Measurements from ENCODE around the gene AGTRAP.

AGTRAP gene

GRCh38 chr1:11729498-11730428, 6.2 kb upstream of the AGTRAP start:
- DNase-seq (ENCODE audit: low read depth, low spot score) = no peak

DNA sequence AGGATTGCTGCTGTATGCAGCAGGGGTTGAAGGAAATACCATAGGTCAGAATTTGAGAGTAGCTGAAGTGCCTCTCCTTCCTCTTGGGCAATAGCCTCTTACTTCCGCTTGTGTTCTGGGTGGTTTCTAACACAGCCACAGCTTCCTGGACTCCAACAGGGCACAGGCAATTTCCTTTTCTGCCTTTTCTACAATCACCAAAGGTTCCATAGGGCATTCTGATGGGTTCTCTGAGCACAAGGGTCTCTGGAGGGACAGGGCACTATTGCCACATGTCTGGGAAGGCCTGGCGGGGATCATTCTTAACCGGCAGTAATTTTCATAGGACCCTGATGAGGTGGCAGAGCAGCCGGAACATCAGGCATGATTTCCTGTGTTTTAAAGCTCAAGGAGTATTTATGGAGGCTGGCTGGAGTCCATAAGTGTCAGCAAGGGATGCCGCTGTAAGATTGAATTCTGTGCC, 5.5 kb upstream of the AGTRAP start:
- DNase-seq (ENCODE audit: low read depth, low spot score) = peak; percentile 74
- H3K4me3 ChIP-seq (ENCODE audit: low read length) = peak overlapping the region; percentile 16; the same call in 1 of the 2 replicates

More at GRCh38 chr1:11729498-11730428, 6.2 kb upstream of the AGTRAP start:
- H3K4me3 ChIP-seq (ENCODE audit: low read length) = no peak overlapping the region

DNA sequence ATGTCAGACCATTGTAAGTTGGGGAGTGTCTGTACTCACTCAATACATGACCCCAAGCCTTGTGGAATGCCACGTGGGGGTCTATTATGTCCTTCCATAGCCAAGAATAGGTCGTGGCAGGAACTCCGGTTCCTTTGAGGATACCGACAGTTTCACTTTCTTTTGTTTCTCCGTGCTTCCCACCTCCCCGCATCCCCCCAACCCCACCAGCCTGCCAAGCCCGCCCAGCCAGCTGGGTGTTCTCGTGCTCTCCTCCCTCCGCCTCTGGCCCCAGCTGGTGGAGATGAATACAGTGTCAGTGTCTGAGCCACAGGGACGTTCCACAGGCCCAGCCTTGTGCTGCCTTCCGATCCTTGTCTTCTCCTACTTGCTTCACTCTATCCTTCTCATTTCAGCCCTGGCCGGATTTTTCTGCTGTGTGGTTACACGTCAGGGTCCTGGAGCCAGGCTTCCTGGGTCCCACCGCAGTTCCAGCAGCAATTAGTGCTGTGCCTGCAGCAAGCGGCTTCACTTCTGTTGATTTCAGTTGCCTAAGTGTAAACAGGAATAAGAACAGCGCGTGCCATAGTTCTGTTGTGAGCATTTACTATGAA, 4.1 kb upstream of the AGTRAP start:
- no peak for DNase-seq (ENCODE audit: low read depth, low spot score)
- no peak overlapping the region for H3K4me3 ChIP-seq (ENCODE audit: low read length)

DNA sequence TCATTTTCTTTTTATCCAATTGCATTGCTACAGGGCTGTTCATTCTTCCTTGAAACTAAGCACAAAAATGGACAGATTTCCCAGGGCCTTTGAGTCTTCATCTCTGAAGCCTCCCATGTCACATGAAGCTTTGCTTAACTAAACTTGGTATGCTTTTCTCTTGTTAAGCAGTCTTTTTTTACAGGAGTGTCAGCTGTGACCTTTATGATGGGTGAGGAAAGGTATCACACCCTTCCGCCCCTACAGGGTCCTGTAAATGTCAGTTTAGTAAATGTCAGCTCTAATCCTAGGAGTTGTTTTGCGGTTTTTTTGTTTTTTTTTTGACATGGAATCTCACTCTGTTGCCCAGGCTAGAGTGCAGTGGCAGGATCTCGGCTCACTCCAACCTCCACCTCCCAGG, 2.6 kb upstream of the AGTRAP start:
- H3K4me3 ChIP-seq (ENCODE audit: low read length) = no peak overlapping the region
- DNase-seq (ENCODE audit: low read depth, low spot score) = no peak

DNA sequence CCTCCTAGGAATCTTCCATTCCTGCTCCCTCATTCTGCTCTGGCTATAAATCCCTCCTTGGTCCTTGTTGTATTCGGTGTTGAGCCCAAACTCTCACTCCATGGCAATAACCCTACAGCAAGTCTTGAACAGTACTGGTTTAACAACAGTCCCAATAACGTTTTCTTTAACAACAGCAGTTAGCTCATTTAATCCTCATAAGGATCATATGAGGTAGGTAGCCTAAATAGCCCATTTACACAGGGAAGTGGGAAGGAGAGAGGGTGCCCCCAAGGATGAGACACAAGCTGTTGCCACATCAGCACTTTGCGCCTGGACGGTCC, 444 bp upstream of the AGTRAP start:
- no peak for DNase-seq (ENCODE audit: low read depth, low spot score)
- H3K4me3 ChIP-seq (ENCODE audit: low read length) = peak overlapping the region; percentile 95

DNA sequence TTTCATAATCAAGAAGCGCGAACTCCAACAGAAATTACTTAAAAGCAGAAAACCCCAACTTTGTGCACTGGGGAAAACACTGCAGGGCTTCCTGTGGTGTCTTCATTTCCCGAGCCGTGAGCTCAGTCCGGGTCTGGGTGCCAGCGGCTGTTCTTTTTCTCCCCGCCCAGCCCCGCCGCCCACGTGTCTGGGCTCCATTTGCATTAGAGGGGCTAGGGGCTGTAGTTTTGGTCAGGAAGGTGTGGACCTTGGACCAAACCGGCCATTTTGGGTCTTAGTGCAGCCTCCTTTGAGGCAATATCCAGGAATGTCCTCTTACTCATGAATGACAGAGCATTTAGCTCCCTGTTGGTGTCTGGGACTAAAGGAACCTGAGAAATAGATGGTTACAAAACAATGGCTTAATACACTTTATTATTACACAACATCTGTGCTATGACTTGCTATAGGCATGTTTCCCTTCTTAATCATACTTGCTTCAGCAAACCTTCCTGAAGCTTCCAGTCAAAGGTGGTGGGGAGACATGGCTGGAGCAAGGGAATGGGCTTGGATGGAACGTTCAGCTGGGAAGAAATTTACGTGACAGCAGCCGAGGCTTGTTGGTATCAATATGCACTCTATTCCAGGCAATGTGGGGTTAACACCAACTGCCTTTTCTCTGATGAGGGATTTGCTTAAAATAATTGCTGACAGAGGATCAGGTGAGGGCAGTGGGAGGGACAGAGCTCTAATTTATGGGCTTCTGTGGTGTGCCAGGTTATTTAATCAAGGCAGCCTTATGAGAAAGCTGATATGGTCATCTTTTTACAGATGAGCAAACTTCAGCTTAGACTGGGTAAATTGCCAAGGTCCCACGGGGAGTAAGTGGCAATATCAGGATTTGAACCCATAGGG, 1.1 kb downstream of the AGTRAP start:
- peak overlapping the region; percentile 95 for H3K4me3 ChIP-seq (ENCODE audit: low read length)
- DNase-seq (ENCODE audit: low read depth, low spot score) = no peak

GRCh38 chr1:11738096-11738495, 2.2 kb downstream of the AGTRAP start:
- DNase-seq (ENCODE audit: low read depth, low spot score) = no peak
- no peak overlapping the region for H3K4me3 ChIP-seq (ENCODE audit: low read length)

GRCh38 chr1:11738783-11739182, 2.8 kb downstream of the AGTRAP start:
- H3K4me3 ChIP-seq (ENCODE audit: low read length) = no peak overlapping the region
- no peak for DNase-seq (ENCODE audit: low read depth, low spot score)

GRCh38 chr1:11740258-11741192, 4.6 kb downstream of the AGTRAP start:
- H3K4me3 ChIP-seq (ENCODE audit: low read length) = no peak overlapping the region
- peak; percentile 76 for DNase-seq (ENCODE audit: low read depth, low spot score)

DNA sequence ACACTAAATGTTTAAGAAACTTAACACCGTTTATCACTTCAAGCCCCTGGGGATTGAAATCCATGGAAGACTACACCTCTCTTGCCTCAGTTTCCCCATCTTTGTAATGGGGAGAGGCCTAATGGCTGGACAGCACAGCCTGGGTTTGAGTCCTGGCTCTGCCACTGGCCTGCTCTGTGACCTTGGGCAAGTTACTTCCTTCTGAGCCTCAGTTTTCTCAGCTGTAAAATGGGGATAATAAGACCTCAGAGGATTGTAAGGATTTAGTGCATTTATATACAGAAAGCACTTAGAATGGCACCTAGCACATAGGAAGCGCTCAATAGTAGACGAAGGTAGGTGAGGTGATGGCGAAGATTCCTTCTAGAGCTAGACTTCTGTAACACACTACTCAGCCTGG, 5.5 kb downstream of the AGTRAP start:
- no peak overlapping the region for H3K4me3 ChIP-seq (ENCODE audit: low read length)
- no peak for DNase-seq (ENCODE audit: low read depth, low spot score)

DNA sequence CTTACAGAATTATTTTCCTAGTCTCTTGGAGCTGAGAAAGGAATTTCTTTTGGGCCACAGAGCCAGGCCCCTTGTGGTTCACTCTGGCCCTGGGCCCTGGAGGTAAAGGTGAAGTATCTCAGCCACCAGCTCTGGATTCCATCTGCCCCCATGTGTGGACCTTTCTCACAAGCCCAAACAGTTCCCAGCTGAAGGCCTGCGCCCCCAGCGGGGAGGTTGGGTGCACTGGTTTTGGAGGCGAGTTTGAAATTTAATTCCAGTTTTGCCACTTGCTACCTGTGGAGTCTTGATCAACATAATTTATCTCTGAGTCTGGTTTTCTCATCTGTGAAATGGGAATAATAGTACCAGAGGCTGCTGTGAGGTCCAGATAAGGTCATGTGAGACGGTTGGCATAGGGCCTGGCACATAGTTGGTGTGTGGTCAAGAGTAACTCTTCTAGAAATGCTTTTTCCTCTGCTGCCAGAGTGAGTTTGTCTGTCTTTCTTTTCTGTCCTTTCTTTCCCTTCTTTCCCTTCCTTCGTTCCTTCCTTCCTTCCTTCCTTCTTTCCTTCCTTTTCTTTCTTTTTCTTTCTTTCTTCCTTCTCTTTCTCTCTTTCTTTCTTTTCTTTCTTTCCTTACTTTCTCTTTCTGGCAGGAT, 6.1 kb downstream of the AGTRAP start:
- DNase-seq (ENCODE audit: low read depth, low spot score) = no peak
- no peak overlapping the region for H3K4me3 ChIP-seq (ENCODE audit: low read length)

GRCh38 chr1:11744287-11744686, 8.4 kb downstream of the AGTRAP start:
- no peak overlapping the region for H3K4me3 ChIP-seq (ENCODE audit: low read length)
- DNase-seq (ENCODE audit: low read depth, low spot score) = no peak

DNA sequence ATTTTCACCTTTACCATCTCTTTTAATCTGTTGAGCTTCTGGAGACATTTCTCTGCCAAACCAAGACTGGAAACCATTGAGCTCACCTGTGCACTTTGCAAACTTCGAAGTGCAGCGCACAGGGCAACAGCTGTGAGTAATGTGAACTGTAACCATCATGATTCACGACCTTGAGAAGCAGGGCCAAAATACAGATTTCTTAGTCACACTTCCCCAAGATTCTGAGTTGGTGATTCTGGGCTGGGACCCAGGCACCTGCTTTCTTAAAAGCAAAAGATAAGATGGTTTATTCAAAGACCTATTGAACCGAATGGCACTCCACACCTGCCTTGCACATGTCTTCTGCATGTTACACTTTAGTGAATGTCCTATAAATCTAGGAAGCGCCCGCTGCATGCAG, 10.2 kb downstream of the AGTRAP start:
- no peak for DNase-seq (ENCODE audit: low read depth, low spot score)
- H3K4me3 ChIP-seq (ENCODE audit: low read length) = no peak overlapping the region

DNA sequence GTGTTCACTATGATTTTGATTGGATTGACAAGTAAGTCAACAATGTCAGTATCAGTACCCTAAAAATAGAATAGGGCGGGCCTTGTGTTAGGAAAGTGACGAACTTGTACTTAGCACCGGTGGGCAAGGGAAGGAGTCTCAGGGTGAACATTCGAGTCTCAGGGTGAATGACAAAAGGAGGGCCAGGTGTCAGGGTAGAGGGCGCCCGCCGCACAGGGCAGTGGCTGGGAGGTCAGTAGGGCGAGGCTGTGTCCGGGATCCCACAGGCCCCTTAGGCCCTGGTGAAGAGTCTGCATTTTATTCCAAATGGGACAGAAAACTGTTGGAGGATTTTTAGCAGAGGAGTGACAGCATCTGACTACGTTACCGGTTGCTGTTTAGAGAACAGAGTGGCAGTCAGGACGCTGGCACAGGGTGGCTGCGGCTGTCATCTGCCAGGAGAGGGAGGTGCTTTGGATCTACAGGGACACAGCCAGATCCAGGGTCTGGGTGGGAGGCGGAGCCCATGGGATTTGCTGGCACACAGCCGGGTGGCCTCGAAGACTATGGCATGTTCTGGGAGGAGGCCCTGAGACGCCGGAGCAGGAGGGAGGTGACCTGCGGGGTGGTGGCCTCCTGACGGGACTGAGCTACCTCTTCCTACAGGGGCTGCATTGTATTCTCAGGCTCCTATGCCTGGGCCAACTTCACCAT, 11.0 kb downstream of the AGTRAP start:
- H3K4me3 ChIP-seq (ENCODE audit: low read length) = no peak overlapping the region
- DNase-seq (ENCODE audit: low read depth, low spot score) = no peak

- H3K4me3 ChIP-seq (ENCODE audit: low read length) = no peak overlapping the region
- DNase-seq (ENCODE audit: low read depth, low spot score) = no peak
These were observed 12.6 kb downstream of the AGTRAP start for GRCh38 chr1:11748294-11749202.

GRCh38 chr1:11749203-11749689, 13.3 kb downstream of the AGTRAP start:
- DNase-seq (ENCODE audit: low read depth, low spot score) = peak; percentile 46
- no peak overlapping the region for H3K4me3 ChIP-seq (ENCODE audit: low read length)
